ENCODE results near the gene EVC. TPM values are rescaled to one million over a fixed set of nuclear protein-coding genes. Genes with fewer than 3 reads are reported as not detected.

The EVC gene
- total and polyA plus RNA-seq, 9 donors: 16.4 to 63.5 (median 47.6) TPM

GRCh38 chr4:5757954-5758353 is 47.0 kb downstream of the EVC start:
- TF ChIP-seq CTCF (IDR thresholded peaks at IDR 0.05) (no peak), EP300 (IDR thresholded peaks at IDR 0.05) (no peak), POLR2A (IDR thresholded peaks at IDR 0.05) (no peak)
- WGBS, 3 donors: 90 to 93% (median 92%) methylated on average over 10 of the region's 10 CpGs
- Histone ChIP-seq H3K9me3 (no peaks in the 10 kb centered on the region), H3K27ac (no peak overlapping the region), H3K27me3 (no peaks in the 10 kb centered on the region), H3K4me3 (no peak overlapping the region), H3K36me3 (peaks cover 5% of the 10 kb centered on the region), H3K4me1 (ENCODE audit: insufficient read depth) (no peaks in the 10 kb centered on the region)
- no peak for DNase-seq
- intact Hi-C loops (cut with DNase I): no loop called here

- WGBS, 3 donors: 21 to 46% (median 21%) methylated on average over 7 of the region's 7 CpGs
- no peak overlapping the region for H3K27ac ChIP-seq
- H3K27me3 ChIP-seq: no peaks in the 10 kb centered on the region
- no peak for DNase-seq
- H3K36me3 ChIP-seq: peaks cover 5% of the 10 kb centered on the region
- no peak overlapping the region for H3K4me3 ChIP-seq
- no peaks in the 10 kb centered on the region for H3K9me3 ChIP-seq
- intact Hi-C loops (cut with DNase I): no loop called here
- TF ChIP-seq POLR2A (IDR thresholded peaks at IDR 0.05) (no peak), EP300 (IDR thresholded peaks at IDR 0.05) (no peak), CTCF (IDR thresholded peaks at IDR 0.05) (no peak)
- no peaks in the 10 kb centered on the region for H3K4me1 ChIP-seq (ENCODE audit: insufficient read depth)
Measured at GRCh38 chr4:5758741-5759140, 47.7 kb downstream of the EVC start.

GRCh38 chr4:5759236-5760075 is 48.5 kb downstream of the EVC start:
- H3K27me3 ChIP-seq: no peaks in the 10 kb centered on the region
- TF ChIP-seq EP300 (IDR thresholded peaks at IDR 0.05) (no peak), POLR2A (IDR thresholded peaks at IDR 0.05) (no peak), CTCF (IDR thresholded peaks at IDR 0.05) (no peak)
- H3K4me3 ChIP-seq: no peak overlapping the region
- DNase-seq: no peak
- intact Hi-C loops (cut with DNase I): no loop called here
- H3K27ac ChIP-seq: no peak overlapping the region
- no peaks in the 10 kb centered on the region for H3K9me3 ChIP-seq
- H3K4me1 ChIP-seq (ENCODE audit: insufficient read depth): no peaks in the 10 kb centered on the region
- H3K36me3 ChIP-seq: peaks cover 5% of the 10 kb centered on the region
- 88 to 90% (median 89%) methylated on average over 22 of the region's 22 CpGs for WGBS, 3 donors

- no peaks in the 10 kb centered on the region for H3K9me3 ChIP-seq
- no peak overlapping the region for H3K4me3 ChIP-seq
- no peak overlapping the region for H3K27ac ChIP-seq
- TF ChIP-seq EP300 (IDR thresholded peaks at IDR 0.05): no peak
- no peak for TF ChIP-seq POLR2A (IDR thresholded peaks at IDR 0.05)
- TF ChIP-seq CTCF (IDR thresholded peaks at IDR 0.05): no peak
- H3K27me3 ChIP-seq: no peaks in the 10 kb centered on the region
- intact Hi-C loops (cut with DNase I): no loop called here
- peaks cover 5% of the 10 kb centered on the region for H3K36me3 ChIP-seq
- no peak for DNase-seq
- 93 to 96% (median 95%) methylated on average over 5 of the region's 5 CpGs for WGBS, 3 donors
- H3K4me1 ChIP-seq (ENCODE audit: insufficient read depth): no peaks in the 10 kb centered on the region
Measured at GRCh38 chr4:5760246-5760645, 49.2 kb downstream of the EVC start.
